OCI-LY1 (cell line): Measurements from ENCODE around the gene SPHK2.
A peak's percentile ranks its signal among the peaks of the same experiment; 100 is the strongest.

Experiments
- H2AFZ ChIP-seq: fragments of 200-600 bp; sonication (generic), shearing (Covaris generic); 2 replicates; pipeline ENCODE4 v1.6.0; 2014; ENCODE audit warnings: antibody characterized with exemption, mild to moderate bottlenecking, low read length
- H3F3A ChIP-seq: fragments of 200-600 bp; sonication (generic), shearing (Covaris generic); 2 replicates; pipeline ENCODE4 v1.6.0; 2014; ENCODE audit warnings: mild to moderate bottlenecking, antibody characterized with exemption, low read length, moderate library complexity; ENCODE audit not compliant: insufficient read depth
- H3K27ac ChIP-seq: fragments of 200-600 bp; sonication (generic); 2 replicates; pipeline ENCODE4 v1.5.1; 2014; ENCODE audit warnings: low read length, mixed run types, mild to moderate bottlenecking, low read depth; ENCODE audit not compliant: poor library complexity, severe bottlenecking
- H3K27me3 ChIP-seq: fragments of 200-600 bp; sonication (generic); 2 replicates; pipeline ENCODE4 v1.6.0; 2014; ENCODE audit warnings: antibody characterized with exemption, mild to moderate bottlenecking, low read length, moderate library complexity; ENCODE audit not compliant: insufficient read depth
- H3K36me3 ChIP-seq: fragments of 200-600 bp; sonication (generic); 2 replicates; pipeline ENCODE4 v1.6.1; 2014; ENCODE audit warnings: mild to moderate bottlenecking, antibody characterized with exemption, low read length, moderate library complexity, mixed read lengths; ENCODE audit not compliant: insufficient read depth
- H3K4me1 ChIP-seq: fragments of 200-600 bp; sonication (generic); 2 replicates; pipeline ENCODE4 v1.5.1; 2014; ENCODE audit warnings: mild to moderate bottlenecking, low read length, moderate library complexity; ENCODE audit not compliant: insufficient read depth, severe bottlenecking
- H3K4me2 ChIP-seq: fragments of 200-600 bp; sonication (generic), shearing (Covaris generic); 2 replicates; pipeline ENCODE4 v1.6.1; 2014; ENCODE audit warnings: low read length
- H3K4me3 ChIP-seq: fragments of 200-600 bp; sonication (generic); 2 replicates; pipeline ENCODE4 v1.5.1; 2014; ENCODE audit warnings: low read length, low read depth, mild to moderate bottlenecking, mixed read lengths; ENCODE audit not compliant: poor library complexity, severe bottlenecking
- H3K79me2 ChIP-seq: fragments of 200-600 bp; shearing (Covaris generic); 2 replicates; pipeline ENCODE4 v1.6.1; 2016; ENCODE audit warnings: mixed run types, low read length, mixed read lengths; ENCODE audit not compliant: insufficient read depth
- H3K9ac ChIP-seq: fragments of 200-600 bp; sonication (generic), shearing (Covaris generic); 2 replicates; pipeline ENCODE4 v1.6.1; 2014; ENCODE audit warnings: mild to moderate bottlenecking, low read length, mixed read lengths
- H3K9me2 ChIP-seq: fragments of 200-600 bp; sonication (generic), shearing (Covaris generic); 2 replicates; pipeline ENCODE4 v1.6.1; 2014; ENCODE audit warnings: low read depth, mild to moderate bottlenecking, low read length, mixed read lengths
- H3K9me3 ChIP-seq: fragments of 200-600 bp; shearing (Covaris generic); 2 replicates; pipeline ENCODE4 v1.6.1; 2014; ENCODE audit warnings: low read length, mixed read lengths
- H4K20me1 ChIP-seq: fragments of 200-600 bp; sonication (generic), shearing (Covaris generic); 2 replicates; pipeline ENCODE4 v1.6.0; 2016; ENCODE audit warnings: mild to moderate bottlenecking, low read length; ENCODE audit not compliant: insufficient read depth
- EZH2 ChIP-seq: fragments of 200-600 bp; sonication (generic), shearing (Covaris generic); IDR thresholded peaks from 2 replicates; pipeline ENCODE4 v1.8.0; 2017; ENCODE audit warnings: borderline replicate concordance, mixed run types, mild to moderate bottlenecking, antibody characterized with exemption, low read length, moderate library complexity, mixed read lengths
- TF ChIP-seq, protein P1 (sequence below): fragments of 200-600 bp; sonication (generic), shearing (Covaris generic); IDR thresholded peaks from 2 replicates; pipeline ENCODE4 v1.5.1; 2017; ENCODE audit warnings: mild to moderate bottlenecking, antibody characterized with exemption, low read length, moderate library complexity, mixed read lengths

The SPHK2 gene

DNA sequence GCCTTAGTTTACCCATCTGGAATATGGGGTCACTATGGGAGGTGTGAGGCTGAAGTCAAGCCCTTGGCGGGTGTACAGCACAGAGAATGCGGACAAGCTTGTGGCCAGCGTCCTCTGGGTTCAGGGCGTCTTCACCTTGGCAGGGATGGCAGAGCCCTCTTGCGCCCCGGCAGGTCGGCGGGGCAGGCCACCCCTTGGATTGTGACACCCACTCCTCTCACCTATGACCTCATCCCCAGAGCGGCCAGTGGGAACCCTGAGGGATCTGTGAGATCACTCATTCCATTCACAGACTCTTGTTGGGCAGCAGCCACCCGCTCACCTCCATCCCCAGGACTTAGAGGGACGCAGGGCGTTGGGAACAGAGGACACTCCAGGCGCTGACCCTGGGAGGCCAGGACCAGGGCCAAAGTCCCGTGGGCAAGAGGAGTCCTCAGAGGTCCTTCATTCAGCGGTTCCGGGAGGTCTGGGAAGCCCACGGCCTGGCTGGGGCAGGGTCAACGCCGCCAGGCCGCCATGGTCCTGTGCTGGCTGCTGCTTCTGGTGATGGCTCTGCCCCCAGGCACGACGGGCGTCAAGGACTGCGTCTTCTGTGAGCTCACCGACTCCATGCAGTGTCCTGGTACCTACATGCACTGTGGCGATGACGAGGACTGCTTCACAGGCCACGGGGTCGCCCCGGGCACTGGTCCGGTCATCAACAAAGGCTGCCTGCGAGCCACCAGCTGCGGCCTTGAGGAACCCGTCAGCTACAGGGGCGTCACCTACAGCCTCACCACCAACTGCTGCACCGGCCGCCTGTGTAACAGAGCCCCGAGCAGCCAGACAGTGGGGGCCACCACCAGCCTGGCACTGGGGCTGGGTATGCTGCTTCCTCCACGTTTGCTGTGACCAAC is 12.6 kb upstream of the SPHK2 start, which contains the start of gene SPACA4:
Gene SPACA4 (plus strand): TSS at position 280 of the 896 bp plus-strand sequence. CDS start 237 bp downstream, at position 517.
- TF ChIP-seq, protein P1, sequence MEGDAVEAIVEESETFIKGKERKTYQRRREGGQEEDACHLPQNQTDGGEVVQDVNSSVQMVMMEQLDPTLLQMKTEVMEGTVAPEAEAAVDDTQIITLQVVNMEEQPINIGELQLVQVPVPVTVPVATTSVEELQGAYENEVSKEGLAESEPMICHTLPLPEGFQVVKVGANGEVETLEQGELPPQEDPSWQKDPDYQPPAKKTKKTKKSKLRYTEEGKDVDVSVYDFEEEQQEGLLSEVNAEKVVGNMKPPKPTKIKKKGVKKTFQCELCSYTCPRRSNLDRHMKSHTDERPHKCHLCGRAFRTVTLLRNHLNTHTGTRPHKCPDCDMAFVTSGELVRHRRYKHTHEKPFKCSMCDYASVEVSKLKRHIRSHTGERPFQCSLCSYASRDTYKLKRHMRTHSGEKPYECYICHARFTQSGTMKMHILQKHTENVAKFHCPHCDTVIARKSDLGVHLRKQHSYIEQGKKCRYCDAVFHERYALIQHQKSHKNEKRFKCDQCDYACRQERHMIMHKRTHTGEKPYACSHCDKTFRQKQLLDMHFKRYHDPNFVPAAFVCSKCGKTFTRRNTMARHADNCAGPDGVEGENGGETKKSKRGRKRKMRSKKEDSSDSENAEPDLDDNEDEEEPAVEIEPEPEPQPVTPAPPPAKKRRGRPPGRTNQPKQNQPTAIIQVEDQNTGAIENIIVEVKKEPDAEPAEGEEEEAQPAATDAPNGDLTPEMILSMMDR: no peak
- TF ChIP-seq EZH2: no peak
- Histone ChIP-seq H3K4me2 (no peak within 1 kb of the TSS), H3K9me3 (no peaks in the 10 kb centered on the region), H4K20me1 (no peaks in the 10 kb centered on the region), H3K27me3 (no peaks in the 10 kb centered on the region), H3K36me3 (no peaks in the 10 kb centered on the region), H3K4me1 (peaks cover 8% of the 10 kb centered on the region), H3K4me3 (no peak within 1 kb of the TSS), H3F3A (no peaks in the 10 kb centered on the region), H3K27ac (no peak within 1 kb of the TSS), H3K79me2 (no peaks in the 10 kb centered on the region), H3K9ac (no peak within 1 kb of the TSS), H3K9me2 (no peaks in the 10 kb centered on the region), H2AFZ (no peak within 1 kb of the TSS)

DNA sequence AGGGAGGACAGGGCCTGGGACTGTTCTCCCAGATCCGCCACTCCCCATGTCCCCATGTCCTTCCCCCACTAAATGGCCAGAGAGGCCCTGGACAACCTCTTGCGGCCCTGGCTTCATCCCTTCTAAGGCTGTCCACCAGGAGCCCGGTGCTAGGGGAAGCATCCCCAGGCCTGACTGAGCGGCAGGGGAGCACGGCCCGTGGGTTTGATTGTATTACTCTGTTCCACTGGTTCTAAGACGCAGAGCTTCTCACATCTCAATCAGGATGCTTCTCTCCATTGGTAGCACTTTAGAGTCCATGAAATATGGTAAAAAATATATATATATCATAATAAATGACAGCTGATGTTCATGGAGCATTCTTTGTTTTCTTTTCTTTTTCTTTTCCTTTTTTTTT is 11.9 kb upstream of the SPHK2 start:
- H3K4me2 ChIP-seq: no peak overlapping the region
- H3K9me2 ChIP-seq: no peaks in the 10 kb centered on the region
- H3K36me3 ChIP-seq: no peaks in the 10 kb centered on the region
- no peaks in the 10 kb centered on the region for H3K9me3 ChIP-seq
- TF ChIP-seq, protein P1: no peak
- no peak for TF ChIP-seq EZH2
- H4K20me1 ChIP-seq: no peaks in the 10 kb centered on the region
- no peak overlapping the region for H3K27ac ChIP-seq
- H3F3A ChIP-seq: no peaks in the 10 kb centered on the region
- H3K27me3 ChIP-seq: no peaks in the 10 kb centered on the region
- peaks cover 8% of the 10 kb centered on the region for H3K4me1 ChIP-seq
- H3K9ac ChIP-seq: no peak overlapping the region
- H2AFZ ChIP-seq: no peak overlapping the region
- H3K4me3 ChIP-seq: no peak overlapping the region
- H3K79me2 ChIP-seq: no peaks in the 10 kb centered on the region

DNA sequence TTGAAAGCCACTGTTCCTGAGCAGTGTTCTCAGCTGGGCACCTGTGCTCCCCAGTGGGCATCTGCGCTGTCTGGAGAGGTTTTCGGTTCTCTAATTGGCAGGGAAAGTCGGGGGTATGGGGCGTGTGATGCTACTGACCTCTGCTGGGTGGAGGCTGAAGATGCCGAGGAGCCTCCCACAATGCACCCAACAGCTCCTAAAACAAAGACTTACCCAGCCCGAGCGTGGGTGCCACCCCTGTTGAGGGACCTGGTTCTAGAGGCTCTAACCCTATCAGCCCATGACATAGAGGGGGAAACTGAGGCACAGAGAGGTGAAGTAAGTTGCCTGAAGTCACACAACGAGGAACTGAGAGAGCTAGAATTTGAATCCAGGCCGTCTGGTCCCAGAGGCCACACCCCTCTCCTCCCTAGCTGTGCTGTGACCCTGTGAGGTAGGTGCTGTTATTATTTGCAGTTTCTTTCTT is 10.5 kb upstream of the SPHK2 start:
- H2AFZ ChIP-seq: no peak overlapping the region
- no peak overlapping the region for H3K27ac ChIP-seq
- no peaks in the 10 kb centered on the region for H3K27me3 ChIP-seq
- H3K9me3 ChIP-seq: no peaks in the 10 kb centered on the region
- no peaks in the 10 kb centered on the region for H3K9me2 ChIP-seq
- peak overlapping the region; percentile 54 for H3K4me2 ChIP-seq
- peaks cover 8% of the 10 kb centered on the region for H3K4me1 ChIP-seq
- TF ChIP-seq, protein P1: peak; percentile 79
- TF ChIP-seq EZH2: no peak
- H3K36me3 ChIP-seq: peaks cover 9% of the 10 kb centered on the region; the same call in 1 of the 2 replicates
- no peaks in the 10 kb centered on the region for H3F3A ChIP-seq
- H3K4me3 ChIP-seq: peak overlapping the region; percentile 17
- no peaks in the 10 kb centered on the region for H4K20me1 ChIP-seq
- H3K79me2 ChIP-seq: no peaks in the 10 kb centered on the region
- no peak overlapping the region for H3K9ac ChIP-seq
